Activated T-helper 1 cell treated with anti-CD3 and anti-CD28 coated beads, Interleukin-2, amount 50 U/mL, for 16 hours (primary cell): ENCODE data around the gene MAD2L1BP.
A peak's percentile ranks its signal among the peaks of the same experiment; 100 is the strongest.

ENCODE experiments used
- DNase-seq, 2 donors: peaks; one replicate each; pipeline ENCODE4 v3.0.0-alpha.2; 2020; ENCODE audit warnings: low read depth in 1 of 2, low spot score in 1 of 2

The MAD2L1BP gene

GRCh38 chr6:43680308-43681200 is 44.9 kb downstream of the MAD2L1BP start:
- DNase-seq, result no peak

GRCh38 chr6:43681303-43681702 is 45.7 kb downstream of the MAD2L1BP start:
- DNase-seq, result no peak

DNA sequence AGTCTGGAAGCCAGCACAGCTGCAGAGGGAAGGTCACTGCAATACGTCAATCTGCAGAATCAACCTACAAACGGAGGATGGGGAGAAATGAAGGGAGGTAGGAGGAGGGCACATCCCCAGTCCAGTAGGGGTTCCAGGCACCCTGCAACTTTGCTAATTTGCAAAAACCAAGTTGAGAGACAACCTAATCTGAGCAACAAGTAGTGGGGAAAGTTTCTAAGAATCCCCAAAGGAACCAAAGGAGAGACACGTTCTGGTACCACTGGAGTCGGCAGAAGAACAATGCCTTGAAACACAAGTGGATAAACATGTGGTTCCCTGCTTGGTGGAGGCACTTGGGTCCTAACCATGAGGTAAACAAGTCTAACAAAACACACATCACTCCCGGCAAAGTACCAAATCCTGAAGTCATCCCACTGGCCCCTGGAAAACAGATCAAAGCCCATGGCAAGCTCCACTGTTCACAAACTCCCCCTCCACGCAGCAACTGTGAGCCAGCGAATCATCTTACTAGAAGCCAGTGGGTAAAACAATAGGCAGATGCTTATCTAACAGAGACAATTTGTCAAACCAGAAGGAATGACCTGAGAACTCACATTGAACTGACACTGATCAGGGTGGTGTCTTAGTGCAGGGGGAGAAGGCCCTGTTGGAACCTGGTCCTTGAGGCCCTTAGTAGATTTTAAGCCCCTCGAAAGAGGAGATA is 47.2 kb downstream of the MAD2L1BP start:
- DNase-seq, result no peak

GRCh38 chr6:43683708-43684455 is 48.2 kb downstream of the MAD2L1BP start:
- no peak for DNase-seq

- DNase-seq, result no peak
Measured at GRCh38 chr6:43687079-43687436, 51.4 kb downstream of the MAD2L1BP start.

- DNase-seq, result peak; percentile 58 to 70
Measured at GRCh38 chr6:43687437-43688347, 52.1 kb downstream of the MAD2L1BP start, which contains the start of gene MRPS18A. Gene MRPS18A, minus strand, starts transcription at chr6:43687791. Its CDS starts 12 bp downstream, at chr6:43687779.

DNA sequence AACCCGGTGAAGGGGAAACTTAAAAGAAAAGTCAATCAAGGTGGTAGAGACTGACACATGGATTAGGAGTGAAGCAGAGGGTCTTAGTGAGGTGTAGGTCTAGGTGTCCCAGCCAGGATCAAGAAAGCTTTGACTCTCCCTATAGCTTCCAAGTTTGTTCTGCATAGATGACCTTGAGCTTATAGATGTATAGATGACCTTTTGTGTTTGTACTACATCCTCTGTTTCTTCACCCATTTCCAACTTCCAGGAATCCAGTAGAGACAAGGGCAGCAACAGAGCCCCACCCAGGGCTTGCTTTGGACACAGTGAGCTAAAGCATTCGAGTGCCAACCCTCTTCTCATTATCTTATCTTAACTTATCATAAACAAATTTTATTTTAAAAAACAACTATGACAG is 53.8 kb downstream of the MAD2L1BP start:
- no peak for DNase-seq
